ENCODE results near the gene MIS18A. TPM values are rescaled to one million over a fixed set of nuclear protein-coding genes. Genes with fewer than 3 reads are reported as not detected.

The MIS18A gene
- total and polyA plus RNA-seq, 3 experiments from 2014 or later, result 10.7 to 29.7 (median 27.6) TPM

DNA sequence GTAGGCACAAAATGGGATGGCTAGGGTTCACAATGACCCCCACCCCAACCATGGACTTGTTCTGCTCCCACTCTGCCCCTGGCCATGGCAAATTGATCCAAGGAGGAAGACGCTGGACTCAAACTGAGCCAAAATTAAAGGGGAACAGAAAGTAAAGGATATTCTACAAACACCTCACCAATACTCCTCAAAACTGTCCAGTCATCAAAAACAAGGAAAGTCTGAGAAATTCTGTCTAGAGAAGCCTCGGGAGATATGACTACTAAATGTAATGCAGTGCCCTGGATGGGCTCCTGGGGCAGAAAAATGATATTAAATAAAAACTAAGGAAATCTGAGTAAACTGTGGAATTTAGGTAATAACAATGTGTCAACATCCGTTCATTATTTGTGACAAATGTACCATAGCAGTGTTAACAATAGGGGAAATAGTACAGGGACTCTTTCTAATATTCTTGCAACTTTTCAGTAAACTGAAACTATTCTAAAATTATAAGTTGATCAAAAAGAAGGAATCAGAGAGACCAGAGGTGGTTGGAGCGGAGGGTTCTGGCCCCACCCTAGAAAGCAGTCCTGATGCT is 45.0 kb downstream of the MIS18A start:
- peaks cover 0 to 4% (median 0%) of the 10 kb centered on the region in 5 donors for H3K9me3 Mint-ChIP-seq
- ChIA-PET POLR2A (no interaction called here), CTCF (no interaction called here)
- H3K4me3 ChIP-seq (ENCODE audit: low read length), result no peak overlapping the region
- peaks cover 0 to 5% (median 0%) of the 10 kb centered on the region in 3 donors for H3K36me3 Mint-ChIP-seq
- no peaks in the 10 kb centered on the region for H3K36me3 ChIP-seq (ENCODE audit: insufficient read depth, low read length)
- no peaks in the 10 kb centered on the region for H3K9me3 ChIP-seq (ENCODE audit: low read length)
- H3K4me3 Mint-ChIP-seq, result no peak overlapping the region
- no peak overlapping the region for H3K27ac ChIP-seq (ENCODE audit: low read depth, low read length)
- H3K27me3 ChIP-seq (ENCODE audit: insufficient read depth, low read length, poor library complexity, severe bottlenecking), result no peaks in the 10 kb centered on the region
- H3K4me1 Mint-ChIP-seq, result no peaks in the 10 kb centered on the region
- no peak overlapping the region for H3K27ac Mint-ChIP-seq
- no peak for DNase-seq
- H3K27me3 Mint-ChIP-seq, result peaks cover 2 to 8% of the 10 kb centered on the region in 2 donors
- no peaks in the 10 kb centered on the region for H3K4me1 ChIP-seq (ENCODE audit: insufficient read depth, low read length)

DNA sequence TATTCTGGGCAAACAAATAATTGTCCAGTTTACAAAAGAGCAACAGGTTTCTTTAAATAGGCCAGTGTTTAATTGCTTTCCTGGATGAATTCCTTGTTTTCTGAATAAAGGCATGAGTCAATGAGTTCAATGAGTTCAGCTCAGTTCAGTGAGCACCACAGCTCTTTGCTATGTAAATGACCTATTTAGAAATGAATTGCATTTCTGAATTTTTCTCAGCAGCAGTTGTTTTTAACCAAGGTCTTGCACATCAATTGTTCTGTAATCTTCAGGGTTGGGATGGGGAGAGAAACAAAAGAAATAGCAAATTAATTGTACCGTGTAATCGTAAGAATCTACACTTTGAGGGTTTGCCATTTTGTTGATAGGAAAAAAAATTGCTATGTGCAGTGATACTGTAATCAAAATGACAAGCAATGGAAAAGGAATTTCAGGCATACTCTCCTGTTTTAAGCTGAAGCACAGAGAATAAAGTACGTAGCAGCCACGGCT is 45.7 kb downstream of the MIS18A start:
- no peaks in the 10 kb centered on the region for H3K9me3 ChIP-seq (ENCODE audit: low read length)
- peak overlapping the region in 1 of 8 donors; percentile 2 for H3K27ac Mint-ChIP-seq
- ChIA-PET CTCF (no interaction called here), POLR2A (no interaction called here)
- no peaks in the 10 kb centered on the region for H3K36me3 Mint-ChIP-seq
- no peak overlapping the region for H3K4me3 ChIP-seq (ENCODE audit: low read length)
- H3K4me1 Mint-ChIP-seq, result no peaks in the 10 kb centered on the region
- H3K27ac ChIP-seq (ENCODE audit: low read depth, low read length), result no peak overlapping the region
- H3K4me3 Mint-ChIP-seq, result no peak overlapping the region
- no peaks in the 10 kb centered on the region for H3K27me3 ChIP-seq (ENCODE audit: insufficient read depth, low read length, poor library complexity, severe bottlenecking)
- no peaks in the 10 kb centered on the region for H3K9me3 Mint-ChIP-seq
- H3K4me1 ChIP-seq (ENCODE audit: insufficient read depth, low read length), result no peaks in the 10 kb centered on the region
- H3K36me3 ChIP-seq (ENCODE audit: insufficient read depth, low read length), result no peaks in the 10 kb centered on the region
- no peak for DNase-seq
- H3K27me3 Mint-ChIP-seq, result peaks cover 2 to 4% of the 10 kb centered on the region in 2 donors

DNA sequence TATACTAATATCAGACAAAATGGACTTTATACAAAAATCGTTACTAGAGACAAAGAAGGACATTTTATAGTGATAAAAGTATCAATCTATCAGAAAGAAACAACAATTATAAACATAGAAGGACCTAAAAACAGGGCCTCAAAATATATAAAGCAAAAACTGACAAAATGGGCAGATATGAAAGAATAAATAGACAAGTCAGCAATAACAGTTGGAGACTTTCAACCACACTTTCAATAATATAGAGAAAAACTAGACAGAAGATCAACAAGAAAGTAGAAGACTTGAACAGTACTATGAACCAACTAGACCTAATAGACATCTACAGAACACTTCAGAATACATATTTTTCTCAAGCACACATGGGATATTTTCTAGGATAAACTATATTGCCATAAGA is 52.4 kb downstream of the MIS18A start:
- Mint-ChIP-seq H3K27me3 (peaks cover 9 to 13% of the 10 kb centered on the region in 2 donors), H3K9me3 (peaks cover 9 to 22% (median 15%) of the 10 kb centered on the region in 5 donors), H3K36me3 (peaks cover 0 to 8% (median 0%) of the 10 kb centered on the region in 3 donors), H3K4me1 (no peaks in the 10 kb centered on the region), H3K4me3 (no peak overlapping the region), H3K27ac (no peak overlapping the region)
- H3K36me3 ChIP-seq (ENCODE audit: insufficient read depth, low read length), result no peaks in the 10 kb centered on the region
- CTCF ChIA-PET, result no interaction called here
- H3K4me1 ChIP-seq (ENCODE audit: insufficient read depth, low read length), result no peaks in the 10 kb centered on the region
- no peak overlapping the region for H3K27ac ChIP-seq (ENCODE audit: low read depth, low read length)
- no peaks in the 10 kb centered on the region for H3K9me3 ChIP-seq (ENCODE audit: low read length)
- no peaks in the 10 kb centered on the region for H3K27me3 ChIP-seq (ENCODE audit: insufficient read depth, low read length, poor library complexity, severe bottlenecking)
- POLR2A ChIA-PET, result no interaction called here
- no peak for DNase-seq
- no peak overlapping the region for H3K4me3 ChIP-seq (ENCODE audit: low read length)

Other genes starting within 250 kb of the MIS18A start
- not detected for gene MRAP, start 19.8 kb upstream of the MIS18A start, total RNA-seq
- not detected for gene MRAP, start 19.8 kb upstream of the MIS18A start, polyA plus RNA-seq
- gene URB1, start 114.0 kb upstream of the MIS18A start, total RNA-seq, result 10 to 100 TPM; 38.9 to 39.8 TPM
- gene URB1, start 114.0 kb upstream of the MIS18A start, polyA plus RNA-seq, result 3.9 TPM
- 10 to 100 TPM; 13.4 to 16.2 TPM for gene EVA1C, start 133.7 kb upstream of the MIS18A start, total RNA-seq
- gene EVA1C, start 133.7 kb upstream of the MIS18A start, polyA plus RNA-seq, result 25.8 TPM

Measured in CD8-positive, alpha-beta memory T cell (primary cell).